GM12892 (cell line): ENCODE data around the gene DPYSL3.
A peak's percentile ranks its signal among the peaks of the same experiment; 100 is the strongest.

Source experiments
- DNase-seq: peaks from one replicate; pipeline ENCODE4 v3.0.0; 2011; ENCODE audit not compliant: insufficient read length
- FAIRE-seq: peaks from 2 replicates; lab custom pipeline; 2011; peaks lifted over from hg19 to GRCh38; lab: Jason Lieb, UNC
- POLR2A ChIP-seq: IDR thresholded peaks from 2 replicates; pipeline ENCODE4 v1.6.1; 2011; ENCODE audit warnings: low read depth, low read length, control low read depth
- POLR2AphosphoS5 ChIP-seq: IDR thresholded peaks from 2 replicates; pipeline ENCODE4 v1.6.1; 2011; ENCODE audit warnings: low read depth, low read length, control low read depth
- TAF1 ChIP-seq: IDR thresholded peaks from 2 replicates; pipeline ENCODE4 v1.6.1; 2011; ENCODE audit warnings: low read depth, mild to moderate bottlenecking, control low read depth, low read length, borderline replicate concordance

DPYSL3 gene

GRCh38 chr5:147446523-147446922 is 63.3 kb downstream of the DPYSL3 start:
- DNase-seq (no peak), FAIRE-seq (no peak)
- no peak for TF ChIP-seq POLR2AphosphoS5
- TF ChIP-seq TAF1: no peak
- no peak for TF ChIP-seq POLR2A

GRCh38 chr5:147445917-147446316 is 64.0 kb downstream of the DPYSL3 start:
- FAIRE-seq: no peak

GRCh38 chr5:147445090-147445489 is 64.8 kb downstream of the DPYSL3 start:
- TF ChIP-seq POLR2A (no peak), POLR2AphosphoS5 (no peak), TAF1 (no peak)
- FAIRE-seq: no peak
- no peak for DNase-seq

More at GRCh38 chr5:147445917-147446316, 64.0 kb downstream of the DPYSL3 start:
- TF ChIP-seq POLR2AphosphoS5: no peak
- TF ChIP-seq TAF1: no peak
- TF ChIP-seq POLR2A: no peak
- no peak for DNase-seq

- TF ChIP-seq POLR2A: no peak
- no peak for TF ChIP-seq POLR2AphosphoS5
- no peak for TF ChIP-seq TAF1
- DNase-seq: no peak
- no peak for FAIRE-seq
Measured at GRCh38 chr5:147442224-147442623, 67.6 kb downstream of the DPYSL3 start.

GRCh38 chr5:147441191-147441695 is 68.6 kb downstream of the DPYSL3 start:
- DNase-seq (no peak), FAIRE-seq (no peak)
- TF ChIP-seq POLR2A (no peak), TAF1 (no peak), POLR2AphosphoS5 (no peak)

- FAIRE-seq (no peak), DNase-seq (no peak)
- TF ChIP-seq POLR2A (no peak), POLR2AphosphoS5 (no peak), TAF1 (no peak)
Measured at GRCh38 chr5:147439254-147439653, 70.6 kb downstream of the DPYSL3 start.

GRCh38 chr5:147437161-147437596 is 72.7 kb downstream of the DPYSL3 start:
- TF ChIP-seq POLR2A: no peak
- no peak for TF ChIP-seq TAF1
- no peak for TF ChIP-seq POLR2AphosphoS5
- no peak for DNase-seq
- FAIRE-seq: peak; percentile 21

GRCh38 chr5:147436596-147436995 is 73.3 kb downstream of the DPYSL3 start:
- no peak for DNase-seq
- no peak for FAIRE-seq
- TF ChIP-seq TAF1 (no peak), POLR2AphosphoS5 (no peak), POLR2A (no peak)

GRCh38 chr5:147434049-147434448 is 75.8 kb downstream of the DPYSL3 start:
- DNase-seq (no peak), FAIRE-seq (no peak)
- TF ChIP-seq POLR2A: no peak

- DNase-seq (no peak), FAIRE-seq (no peak)
- TF ChIP-seq TAF1 (no peak), POLR2AphosphoS5 (no peak), POLR2A (no peak)
Measured at GRCh38 chr5:147432323-147432722, 77.5 kb downstream of the DPYSL3 start.

- TF ChIP-seq TAF1 (no peak), POLR2A (no peak), POLR2AphosphoS5 (no peak)
- FAIRE-seq (no peak), DNase-seq (no peak)
Measured at GRCh38 chr5:147431586-147431985, 78.3 kb downstream of the DPYSL3 start.

- TF ChIP-seq POLR2AphosphoS5 (no peak), POLR2A (no peak), TAF1 (no peak)
- DNase-seq (no peak), FAIRE-seq (no peak)
Measured at GRCh38 chr5:147430628-147431027, 79.2 kb downstream of the DPYSL3 start.
